SIG-M5 treated with dmso at 0.1 percent for 504 hours (cell line): ENCODE data around the gene C14orf119.

Source experiments
- DNase-seq: peaks from one replicate; lab custom pipeline; 2025; ENCODE audit not compliant: unreplicated experiment; lab: John Stamatoyannopoulos, UW

Gene C14orf119

DNA sequence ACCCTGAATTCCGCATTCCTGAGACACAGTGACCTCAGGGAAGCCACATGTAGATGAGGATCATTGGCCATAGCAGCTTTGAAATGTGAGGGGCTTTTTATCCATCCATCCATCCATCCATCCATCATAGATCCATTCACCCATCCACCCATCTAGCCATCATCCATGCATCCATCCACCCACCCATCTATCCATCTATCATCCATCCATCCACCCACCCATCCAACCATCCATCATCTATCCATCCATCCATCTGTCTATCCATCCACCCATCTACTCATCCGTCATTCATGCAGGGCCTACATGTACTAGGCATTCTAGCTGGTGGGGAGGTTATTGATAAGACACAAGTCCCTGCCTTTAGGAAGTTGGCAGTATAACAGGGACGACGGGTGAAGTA, 51.7 kb downstream of the C14orf119 start:
- DNase-seq, result no peak

DNA sequence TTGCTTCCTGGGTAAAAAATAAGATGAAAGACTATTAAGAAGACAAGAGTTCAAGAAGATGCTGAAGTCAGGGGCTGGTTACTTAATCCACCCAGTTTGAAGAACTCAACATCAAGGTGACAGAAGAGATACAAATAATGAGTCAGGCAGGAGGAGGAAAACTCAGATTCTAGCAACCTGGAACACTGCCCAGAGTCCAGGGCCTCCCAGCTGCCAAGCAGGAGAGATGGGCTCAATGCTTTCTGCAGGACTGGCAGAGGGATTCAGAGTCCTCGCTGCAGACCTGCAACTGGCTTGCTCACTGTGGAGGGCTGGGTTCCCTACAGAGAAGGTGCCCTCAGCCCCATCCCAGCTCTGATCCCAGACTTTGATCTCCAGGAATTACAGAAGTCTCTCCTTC, 52.4 kb downstream of the C14orf119 start:
- DNase-seq, result no peak

DNA sequence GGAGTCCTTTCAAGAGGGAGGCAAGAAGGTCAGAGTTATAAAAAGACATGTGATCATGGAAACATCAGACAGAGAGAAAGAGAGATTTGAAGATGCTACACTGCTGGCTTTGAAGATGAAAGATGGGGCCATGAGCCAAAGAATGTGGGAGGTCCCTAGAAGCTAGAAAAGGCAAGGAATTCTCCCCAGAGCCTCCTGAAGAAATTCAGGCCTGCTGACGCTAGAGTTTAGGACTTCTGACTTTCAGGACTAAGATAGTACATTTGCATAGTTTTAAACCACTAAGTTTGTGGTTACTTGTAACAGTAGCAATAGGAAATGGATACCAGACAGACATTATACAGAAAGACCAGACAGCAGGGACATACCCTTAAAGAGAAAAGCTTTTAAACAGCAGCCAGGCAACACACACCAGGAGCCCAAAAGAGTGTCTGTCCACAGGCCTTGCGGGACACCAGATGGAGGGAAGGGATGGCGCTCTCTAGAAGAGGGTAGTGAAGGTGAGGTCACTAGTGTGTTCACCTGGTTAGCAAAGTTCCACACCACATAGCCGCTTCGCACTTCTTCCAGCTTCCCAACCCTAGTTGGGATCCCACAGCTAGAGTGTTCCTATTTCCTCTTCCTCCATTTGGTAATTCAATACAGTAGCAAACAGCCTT, 53.4 kb downstream of the C14orf119 start:
- DNase-seq, result no peak

- DNase-seq, result no peak
Observed at GRCh38 chr14:23149745-23150144, 54.4 kb downstream of the C14orf119 start.
